NCI-H748 (cell line): ENCODE results near the gene TBCEL.
"Not testable (repeated sequence)": the region's sequence is repeated elsewhere in the genome, so short reads cannot be mapped to it uniquely, and the experiment has no call there.

ENCODE experiments used
- DNase-seq: peaks from one replicate; lab custom pipeline; 2025; ENCODE audit not compliant: unreplicated experiment; lab: John Stamatoyannopoulos, UW

TBCEL gene

GRCh38 chr11:121024989-121025388 lies 1.1 kb downstream of the TBCEL start:
- peak; percentile 25 for DNase-seq

- no peak for DNase-seq
Measured at GRCh38 chr11:121029153-121029552, 5.3 kb downstream of the TBCEL start.

GRCh38 chr11:121029813-121030445 lies 6.0 kb downstream of the TBCEL start:
- no peak for DNase-seq

- DNase-seq, result no peak
Measured at GRCh38 chr11:121031167-121031566, 7.3 kb downstream of the TBCEL start.

- not testable (repeated sequence) for DNase-seq
Measured at GRCh38 chr11:121031648-121032047, 7.7 kb downstream of the TBCEL start.

GRCh38 chr11:121032546-121032945 lies 8.6 kb downstream of the TBCEL start:
- peak; percentile 8 for DNase-seq

GRCh38 chr11:121033635-121034034 lies 9.7 kb downstream of the TBCEL start:
- DNase-seq, result no peak

- DNase-seq, result peak; percentile 43
Measured at GRCh38 chr11:121035169-121035755, 11.4 kb downstream of the TBCEL start.

GRCh38 chr11:121035780-121036179 lies 11.9 kb downstream of the TBCEL start:
- no peak for DNase-seq

- no peak for DNase-seq
Measured at GRCh38 chr11:121037016-121037415, 13.1 kb downstream of the TBCEL start.

GRCh38 chr11:121038648-121039409 lies 14.9 kb downstream of the TBCEL start:
- DNase-seq, result no peak

GRCh38 chr11:121039971-121040613 lies 16.2 kb downstream of the TBCEL start:
- no peak for DNase-seq

- DNase-seq, result no peak
Measured at GRCh38 chr11:121040614-121041002, 16.7 kb downstream of the TBCEL start.

GRCh38 chr11:121041072-121041471 lies 17.2 kb downstream of the TBCEL start:
- DNase-seq, result no peak

GRCh38 chr11:121042296-121042695 lies 18.4 kb downstream of the TBCEL start:
- no peak for DNase-seq

- no peak for DNase-seq
Measured at GRCh38 chr11:121047926-121048325, 24.0 kb downstream of the TBCEL start.

GRCh38 chr11:121048464-121049233 lies 24.7 kb downstream of the TBCEL start:
- DNase-seq, result no peak

GRCh38 chr11:121053244-121053643 lies 29.3 kb downstream of the TBCEL start:
- no peak for DNase-seq

- no peak for DNase-seq
Measured at GRCh38 chr11:121054266-121054665, 30.4 kb downstream of the TBCEL start.

- no peak for DNase-seq
Measured at GRCh38 chr11:121055076-121055475, 31.2 kb downstream of the TBCEL start.

- no peak for DNase-seq
Measured at GRCh38 chr11:121057922-121058321, 34.0 kb downstream of the TBCEL start.
